Tibial nerve (tissue), 4 donors: ENCODE measurements around the gene VKORC1L1. TPM values are rescaled to one million over a fixed set of nuclear protein-coding genes. Genes with fewer than 3 reads are reported as not detected.

ENCODE experiments used
- DNase-seq, 2 donors: peaks; one replicate each; pipeline ENCODE4 v3.0.0-alpha.2; 2019; ENCODE audit warnings: low spot score in 2 of 2
- H3K27ac ChIP-seq, 4 donors: fragments of 200-600 bp; sonication (generic) in 3 of 4; one replicate each; pipeline ENCODE4 v1.5.1; 2017 to 2019; ENCODE audit warnings: mild to moderate bottlenecking in 1 of 4
- H3K27me3 ChIP-seq, 2 donors: fragments of 200-600 bp; sonication (generic) in 1 of 2; one replicate each; pipeline versions ENCODE4 v1.5.1 to v1.6.0; 2017 to 2019
- H3K36me3 ChIP-seq, 3 donors: fragments of 200-600 bp; sonication (generic); one replicate each; pipeline ENCODE4 v1.5.1; 2018 to 2019
- H3K4me1 ChIP-seq, 4 donors: fragments of 200-600 bp; sonication (generic) in 3 of 4; one replicate each; pipeline ENCODE4 v1.5.1; 2017 to 2019
- H3K4me3 ChIP-seq, 4 donors: fragments of 200-600 bp; sonication (generic) in 3 of 4; one replicate each; pipeline ENCODE4 v1.5.1; 2017 to 2019; ENCODE audit warnings: mild to moderate bottlenecking in 1 of 4, moderate library complexity in 1 of 4
- H3K9me3 ChIP-seq, 4 donors: fragments of 200-600 bp; sonication (generic) in 3 of 4; one replicate each; pipeline ENCODE4 v1.5.1; 2017 to 2019
- CTCF ChIP-seq, 5 experiments: fragments of 200-600 bp in 3 of 5; fragments of 450-650 bp in 2 of 5; sonication (generic) in 3 of 5; IDR thresholded peaks; one replicate each; pipeline ENCODE4 v1.5.1; 2016 to 2019; ENCODE audit warnings: antibody characterized with exemption in 5 of 5, mild to moderate bottlenecking in 3 of 5, moderate library complexity in 2 of 5
- EP300 ChIP-seq, 2 donors: sonication (generic); formaldehyde crosslinking; IDR thresholded peaks; one replicate each; pipeline ENCODE4 v1.6.1; 2017; ENCODE audit warnings: antibody characterized with exemption in 2 of 2, mild to moderate bottlenecking in 1 of 2
- POLR2A ChIP-seq, 2 donors: fragments of 450-650 bp; IDR thresholded peaks; one replicate each; pipeline ENCODE4 v1.6.1; 2017; ENCODE audit warnings: antibody characterized with exemption in 2 of 2, mild to moderate bottlenecking in 2 of 2, moderate library complexity in 2 of 2
- WGBS, 2 donors: methylation state at CpG; one replicate each; pipeline ENCODE4 v1.1.5; 2018; 5-methylcytosine and 5-hydroxymethylcytosine counted together
- total RNA-seq, 4 donors: library from RNA; depleted of rRNA; stranded (reverse); fragments of >200 nt; gene quantifications; one replicate each; pipeline ENCODE4 v1.1.0, GENCODE V29; 2016

Gene VKORC1L1
- total RNA-seq, 4 donors from 2014 or later = 24.1 to 33.7 (median 30.3) TPM

- Histone ChIP-seq H3K27me3 (no peaks in the 10 kb centered on the region), H3K36me3 (peaks cover 3 to 100% (median 33%) of the 10 kb centered on the region in 3 donors), H3K27ac (no peak overlapping the region), H3K4me1 (no peaks in the 10 kb centered on the region), H3K4me3 (no peak overlapping the region), H3K9me3 (no peaks in the 10 kb centered on the region)
- WGBS, 2 donors = 95% methylated on average over 13 of the region's 13 CpGs
- TF ChIP-seq CTCF (IDR thresholded peaks at IDR 0.05) (no peak), POLR2A (IDR thresholded peaks at IDR 0.05) (no peak), EP300 (IDR thresholded peaks at IDR 0.05) (no peak)
- DNase-seq = no peak
These were observed 100.1 kb downstream of the VKORC1L1 start for GRCh38 chr7:65972976-65973375.

GRCh38 chr7:65974191-65974801 is 101.4 kb downstream of the VKORC1L1 start:
- peaks cover 3 to 100% (median 30%) of the 10 kb centered on the region in 3 donors for H3K36me3 ChIP-seq
- no peaks in the 10 kb centered on the region for H3K9me3 ChIP-seq
- peaks cover 0 to 1% (median 0%) of the 10 kb centered on the region in 4 donors for H3K4me1 ChIP-seq
- WGBS, 2 donors = 91 to 92% methylated on average over 15 to 29 of the region's 29 CpGs
- no peak overlapping the region for H3K4me3 ChIP-seq
- H3K27ac ChIP-seq = no peak overlapping the region
- no peak for DNase-seq
- no peaks in the 10 kb centered on the region for H3K27me3 ChIP-seq
- TF ChIP-seq EP300 (IDR thresholded peaks at IDR 0.05) = no peak
- TF ChIP-seq POLR2A (IDR thresholded peaks at IDR 0.05) = no peak
- no peak for TF ChIP-seq CTCF (IDR thresholded peaks at IDR 0.05)

- no peaks in the 10 kb centered on the region for H3K27me3 ChIP-seq
- TF ChIP-seq EP300 (IDR thresholded peaks at IDR 0.05) (no peak), CTCF (IDR thresholded peaks at IDR 0.05) (no peak), POLR2A (IDR thresholded peaks at IDR 0.05) (no peak)
- H3K4me1 ChIP-seq = peaks cover 0 to 7% (median 0%) of the 10 kb centered on the region in 4 donors
- no peaks in the 10 kb centered on the region for H3K9me3 ChIP-seq
- no peak overlapping the region for H3K27ac ChIP-seq
- peaks cover 3 to 100% (median 31%) of the 10 kb centered on the region in 3 donors for H3K36me3 ChIP-seq
- DNase-seq = no peak
- WGBS, 2 donors = 87 to 90% methylated on average over 6 to 8 of the region's 9 CpGs
- H3K4me3 ChIP-seq = no peak overlapping the region
These were observed 102.0 kb downstream of the VKORC1L1 start for GRCh38 chr7:65974876-65975275.

GRCh38 chr7:65975814-65976445 is 103.1 kb downstream of the VKORC1L1 start:
- Histone ChIP-seq H3K27ac (no peak overlapping the region), H3K36me3 (peaks cover 3 to 93% (median 24%) of the 10 kb centered on the region in 3 donors), H3K27me3 (no peaks in the 10 kb centered on the region), H3K9me3 (no peaks in the 10 kb centered on the region), H3K4me3 (no peak overlapping the region), H3K4me1 (peaks cover 0 to 18% (median 6%) of the 10 kb centered on the region in 4 donors)
- 91 to 97% methylated on average over 11 of the region's 11 CpGs for WGBS, 2 donors
- DNase-seq = no peak
- TF ChIP-seq EP300 (IDR thresholded peaks at IDR 0.05) (no peak), CTCF (IDR thresholded peaks at IDR 0.05) (no peak), POLR2A (IDR thresholded peaks at IDR 0.05) (no peak)

- TF ChIP-seq EP300 (IDR thresholded peaks at IDR 0.05) = no peak
- TF ChIP-seq POLR2A (IDR thresholded peaks at IDR 0.05) = no peak
- no peak for TF ChIP-seq CTCF (IDR thresholded peaks at IDR 0.05)
- no peak overlapping the region for H3K27ac ChIP-seq
- H3K36me3 ChIP-seq = peaks cover 3 to 85% (median 24%) of the 10 kb centered on the region in 3 donors
- peaks cover 0 to 25% (median 10%) of the 10 kb centered on the region in 4 donors for H3K4me1 ChIP-seq
- no peaks in the 10 kb centered on the region for H3K9me3 ChIP-seq
- 96 to 97% methylated on average over 16 of the region's 16 CpGs for WGBS, 2 donors
- H3K27me3 ChIP-seq = no peaks in the 10 kb centered on the region
- DNase-seq = no peak
- H3K4me3 ChIP-seq = no peak overlapping the region
These were observed 103.9 kb downstream of the VKORC1L1 start for GRCh38 chr7:65976659-65977196.
